ENCODE measurements around the gene OR1J2.
"Not testable (repeated sequence)": the region's sequence is repeated elsewhere in the genome, so short reads cannot be mapped to it uniquely, and the experiment has no call there.

OR1J2 gene

GRCh38 chr9:122510502-122510901 is at the start of gene OR1J2:
Gene OR1J2, plus strand, starts transcription at chr9:122510802. Its CDS starts 0 bp downstream, at chr9:122510802.
- no peak for DNase-seq

DNA sequence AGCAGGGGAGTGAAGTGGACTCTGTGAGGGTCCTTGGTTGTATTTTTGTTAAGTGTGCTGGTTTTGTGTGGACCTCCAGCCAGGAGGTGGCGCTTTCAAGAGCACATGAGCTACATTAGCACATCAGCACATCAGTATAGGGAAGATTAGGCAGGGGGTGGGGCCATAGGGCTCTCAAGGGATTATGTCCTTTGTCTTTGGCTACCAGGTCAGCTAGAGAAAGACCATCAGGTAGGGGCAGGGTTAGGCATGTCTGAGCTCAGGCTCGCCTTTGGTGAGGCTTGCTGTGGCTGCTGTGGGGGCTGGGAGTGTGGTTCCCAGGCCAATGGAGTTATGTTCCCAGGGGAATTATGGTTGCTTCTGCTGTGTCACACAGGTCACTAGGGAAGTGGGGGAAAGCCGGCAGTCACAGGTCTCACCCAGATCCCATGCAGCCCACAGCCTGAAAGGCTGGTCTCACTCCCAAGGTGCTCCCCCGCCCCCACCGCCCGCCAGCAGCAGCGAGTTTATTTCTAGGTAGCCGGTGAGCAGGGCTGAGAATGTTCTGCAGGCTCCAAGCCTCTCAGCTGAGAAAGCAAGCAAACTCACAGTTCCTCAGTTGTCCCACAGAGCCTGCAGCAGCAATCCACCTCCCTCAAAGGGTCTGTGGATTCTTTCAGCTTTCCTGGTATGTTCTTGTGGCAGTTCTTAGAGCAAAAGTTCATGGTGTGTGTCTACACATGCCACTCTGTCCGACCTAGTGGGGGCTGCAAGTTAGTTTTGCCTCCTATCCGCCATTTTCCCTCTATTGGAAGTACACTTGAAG is 46.6 kb upstream of the OR1J2 start:
- DNase-seq = peak; percentile 19

GRCh38 chr9:122464633-122465567 is 45.7 kb upstream of the OR1J2 start:
- DNase-seq = peak; percentile 85

DNA sequence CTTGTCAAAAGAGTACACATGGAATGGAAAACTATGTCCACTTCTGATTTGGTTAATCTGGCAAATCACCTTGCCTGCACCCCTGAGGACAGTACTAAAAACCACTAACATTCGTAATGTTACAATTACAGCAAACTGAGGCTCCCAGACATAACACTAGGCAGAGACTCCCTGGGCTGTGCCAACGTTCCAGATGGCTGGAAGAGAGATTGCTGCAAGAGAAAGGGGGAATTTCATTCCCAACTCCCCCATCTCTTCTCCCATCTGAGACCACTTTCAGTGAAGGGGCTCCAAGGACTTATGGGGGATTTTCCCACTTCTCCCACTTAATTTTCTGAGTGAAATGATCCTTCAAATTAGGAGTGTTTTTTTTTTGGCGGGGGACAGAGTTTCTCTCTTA is 44.1 kb upstream of the OR1J2 start:
- DNase-seq = no peak

DNA sequence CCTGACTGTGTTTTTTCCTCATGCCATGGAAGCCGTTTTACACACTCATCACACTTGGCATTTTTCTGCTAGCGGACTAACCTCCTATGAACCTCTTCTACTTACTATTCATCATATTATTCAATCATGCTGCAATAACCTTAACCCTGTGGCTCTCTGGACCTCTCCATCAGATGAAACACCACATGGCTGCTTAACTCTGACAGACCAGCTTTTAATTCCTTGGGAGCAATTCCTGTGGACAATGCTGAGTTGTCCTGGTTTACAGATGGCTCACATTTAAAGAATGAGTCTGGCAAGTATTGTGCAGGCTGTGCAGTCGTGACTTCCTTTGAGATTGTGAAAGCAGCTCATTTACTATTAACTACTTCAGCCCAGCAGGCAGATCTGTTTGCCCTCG is 41.9 kb upstream of the OR1J2 start:
- no peak for DNase-seq

- no peak for DNase-seq
Observed at GRCh38 chr9:122474561-122474960, 36.0 kb upstream of the OR1J2 start.

DNA sequence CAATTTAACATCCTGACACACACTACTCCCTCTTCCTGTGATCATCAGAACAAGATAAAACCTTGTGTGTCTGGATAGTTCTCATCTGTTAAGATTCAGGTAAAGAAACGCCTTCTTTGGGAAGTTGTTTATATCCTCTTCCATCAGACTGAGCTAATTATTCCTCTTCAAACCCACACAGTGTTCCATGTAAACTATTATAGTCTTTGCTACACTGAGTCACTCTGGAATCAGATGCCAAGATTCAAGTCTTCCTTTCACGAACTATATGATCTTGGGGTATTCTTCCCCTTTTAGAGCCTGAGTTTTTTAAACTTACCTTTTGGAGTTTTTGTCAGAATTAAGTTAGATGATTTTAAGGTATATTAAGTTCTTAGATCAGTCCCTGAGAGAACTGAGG is 34.9 kb upstream of the OR1J2 start:
- DNase-seq = no peak

GRCh38 chr9:122477346-122477745 is 33.3 kb upstream of the OR1J2 start:
- DNase-seq = no peak

DNA sequence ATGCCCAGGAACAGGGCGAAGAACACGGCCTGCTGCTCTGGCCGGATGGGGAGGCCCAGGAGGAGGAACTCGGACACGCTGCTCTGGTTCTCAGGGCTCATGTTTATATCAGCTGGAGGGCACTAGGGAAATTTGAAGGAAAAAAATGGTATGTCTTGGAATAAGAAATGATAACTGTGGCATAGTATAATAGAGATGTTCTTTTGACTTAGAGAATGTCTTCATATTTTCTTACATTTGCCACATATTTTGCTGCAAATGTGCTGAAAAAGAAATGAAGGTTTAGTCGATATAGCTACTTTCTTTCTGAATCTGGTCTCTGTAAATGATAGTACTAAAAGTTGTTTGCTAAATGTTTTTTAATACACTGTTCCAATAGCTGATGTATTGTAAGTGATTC is 32.8 kb upstream of the OR1J2 start, which contains the start of gene OR1J1:
TSS of gene OR1J1 (minus strand) at position 101 of the 400 bp plus-strand sequence. CDS start at position 101, 0 bp downstream.
- DNase-seq = no peak

- DNase-seq = no peak
Observed at GRCh38 chr9:122479062-122479461, 31.5 kb upstream of the OR1J2 start.

DNA sequence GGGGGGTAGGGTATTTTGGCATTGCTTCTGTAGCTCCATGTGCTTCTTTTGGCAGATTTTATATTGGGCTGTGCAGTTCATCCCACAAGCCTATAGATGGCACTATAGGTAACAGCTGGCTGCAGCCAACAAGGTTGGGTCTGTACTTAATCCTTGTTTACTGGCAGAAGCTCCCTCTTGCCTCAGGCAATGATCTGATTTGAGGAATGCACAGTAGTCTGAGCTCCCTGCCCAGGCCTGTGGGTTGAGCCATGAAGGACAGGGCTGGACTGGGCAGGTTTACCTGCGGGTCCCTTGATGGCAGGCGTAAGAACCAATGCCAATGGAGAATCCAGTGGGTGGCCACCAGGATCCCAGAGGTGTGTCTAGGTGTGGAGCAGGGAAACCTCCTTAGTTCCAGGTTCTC is 11.7 kb upstream of the OR1J2 start:
- peak; percentile 27 for DNase-seq

- DNase-seq = no peak
Observed at GRCh38 chr9:122506964-122507363, 3.6 kb upstream of the OR1J2 start.

- DNase-seq = no peak
Observed at GRCh38 chr9:122518226-122518625, 7.6 kb downstream of the OR1J2 start.

DNA sequence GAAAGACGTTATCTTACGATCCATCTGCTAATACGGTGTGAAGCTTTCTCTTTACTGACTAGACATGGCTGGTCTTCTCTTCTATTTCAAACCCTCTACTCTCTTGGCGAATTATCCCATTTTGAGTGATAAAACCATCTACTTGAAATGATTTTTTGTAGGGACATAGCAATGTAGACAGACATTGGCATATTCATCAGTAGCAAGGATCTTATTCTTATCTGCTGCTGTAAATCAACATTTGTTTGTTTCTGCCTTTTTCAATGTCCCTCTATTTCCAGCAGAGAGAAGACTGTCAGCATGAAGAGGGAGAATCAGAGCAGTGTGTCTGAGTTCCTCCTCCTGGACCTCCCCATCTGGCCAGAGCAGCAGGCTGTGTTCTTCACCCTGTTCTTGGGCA is 8.2 kb downstream of the OR1J2 start, which contains the start of gene OR1J4:
TSS of gene OR1J4 (plus strand) at position 301 of the 400 bp plus-strand sequence. CDS start at position 301, 0 bp downstream.
- no peak for DNase-seq

DNA sequence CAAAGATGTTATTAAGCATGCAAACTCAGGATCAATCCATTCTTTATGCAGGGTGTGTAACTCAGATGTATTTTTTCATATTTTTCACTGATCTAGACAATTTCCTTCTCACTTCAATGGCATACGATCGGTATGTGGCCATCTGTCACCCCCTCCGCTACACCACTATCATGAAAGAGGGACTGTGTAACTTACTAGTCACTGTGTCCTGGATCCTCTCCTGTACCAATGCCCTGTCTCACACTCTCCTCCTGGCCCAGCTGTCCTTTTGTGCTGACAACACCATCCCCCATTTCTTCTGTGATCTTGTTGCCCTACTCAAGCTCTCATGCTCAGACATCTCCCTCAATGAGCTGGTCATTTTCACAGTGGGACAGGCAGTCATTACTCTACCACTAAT is 8.8 kb downstream of the OR1J2 start:
- DNase-seq = no peak

GRCh38 chr9:122526602-122527001 is 16.0 kb downstream of the OR1J2 start:
- DNase-seq = no peak

DNA sequence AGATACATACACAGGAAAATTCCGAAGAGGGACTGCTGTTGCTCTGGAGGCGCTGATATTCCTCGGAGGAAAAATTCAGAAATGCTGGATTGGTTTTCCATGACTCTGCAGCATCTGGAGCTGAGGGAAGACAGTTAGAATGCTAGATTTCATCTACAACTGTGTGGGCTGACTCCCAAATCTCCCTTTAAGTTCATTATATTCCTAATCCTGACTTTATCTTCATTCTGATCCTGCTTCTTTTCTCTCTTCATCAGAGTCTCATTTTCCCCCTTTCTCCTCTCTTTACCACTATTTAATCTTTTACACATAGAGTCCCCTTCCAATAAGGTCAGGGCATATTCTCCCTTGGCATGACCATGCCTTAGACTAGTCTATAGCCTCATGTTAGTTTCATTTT is 16.6 kb downstream of the OR1J2 start, which contains the start of gene OR1N1:
TSS of gene OR1N1 (minus strand) at position 101 of the 400 bp plus-strand sequence. CDS start at position 101, 0 bp downstream.
- no peak for DNase-seq

- not testable (repeated sequence) for DNase-seq
Observed at GRCh38 chr9:122531157-122531556, 20.6 kb downstream of the OR1J2 start.

DNA sequence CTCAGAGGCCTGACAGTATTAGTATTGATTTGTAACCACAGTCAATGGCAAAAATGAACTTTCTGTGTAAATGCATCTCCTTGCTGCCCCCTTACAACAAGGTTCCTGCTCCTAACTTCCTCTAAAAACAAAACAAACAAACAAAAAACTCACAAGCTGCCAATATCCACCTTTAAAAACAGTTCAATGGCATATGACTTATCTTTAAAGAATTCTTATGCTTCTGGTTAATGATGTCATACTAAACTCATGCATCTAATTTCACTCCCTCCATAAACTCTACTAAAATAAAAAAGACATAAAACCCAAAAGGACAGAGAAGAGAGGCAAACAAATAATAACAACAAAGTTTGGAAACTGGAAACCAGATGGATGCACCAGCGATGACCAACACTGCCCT is 25.5 kb downstream of the OR1J2 start:
- no peak for DNase-seq

- DNase-seq = not testable (repeated sequence)
Observed at GRCh38 chr9:122537066-122537465, 26.5 kb downstream of the OR1J2 start.

- DNase-seq = no peak
Observed at GRCh38 chr9:122538757-122539156, 28.2 kb downstream of the OR1J2 start.

- no peak for DNase-seq
Observed at GRCh38 chr9:122546196-122546595, 35.6 kb downstream of the OR1J2 start.

DNA sequence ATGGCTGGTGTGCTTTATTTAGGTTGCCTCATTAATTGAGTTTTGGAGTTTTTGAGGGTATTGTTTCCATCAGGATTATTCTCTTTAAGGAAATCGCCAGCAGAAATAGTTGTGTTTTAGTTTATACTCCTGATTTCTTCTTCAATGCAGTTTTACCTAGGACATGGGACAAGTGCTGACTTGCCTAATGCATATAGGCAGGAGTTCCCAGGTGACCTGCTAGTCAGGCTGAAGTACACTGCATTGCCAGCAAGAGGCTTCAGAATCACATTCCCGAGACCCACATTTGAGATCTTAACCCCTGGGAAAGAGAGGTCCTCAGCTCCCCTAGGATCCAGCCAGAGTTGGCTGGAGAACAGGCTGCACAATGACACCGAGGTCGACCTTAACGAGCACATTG is 40.8 kb downstream of the OR1J2 start:
- DNase-seq = no peak

All from NCI-H345 (cell line).